IMR-90 (cell line): ENCODE results near the gene CYB5B. TPM values are rescaled to one million over a fixed set of nuclear protein-coding genes. Genes with fewer than 3 reads are reported as not detected.

Source experiments
- ATAC-seq: fragments of 200-7000 bp; cut with Tn5 transposase; 2 replicates; pipeline ENCODE4 v1.9.1; 2020; ENCODE audit warnings: low read depth, mild to moderate bottlenecking, moderate library complexity
- BruUV-seq: library from RNA; stranded (reverse); fragments of 400-500 nt; replicated peaks from 2 replicates; lab custom pipeline; 2021; lab: Mats Ljungman, UMichigan
- CTCF ChIA-PET: fragments of 300-600 bp; formaldehyde crosslinking; extraction: SDS; loops from one replicate; lab custom pipeline; 2021; ENCODE audit warnings: antibody characterized with exemption; lab: Yijun Ruan, JAX
- POLR2A ChIA-PET: fragments of 300-600 bp; sonication (Branson Sonifier 250); formaldehyde crosslinking; loops from one replicate; lab custom pipeline; 2022; ENCODE audit warnings: antibody characterized with exemption; ENCODE audit not compliant: unreplicated experiment; lab: Charles Lee
- DNase-seq: peaks from one replicate; pipeline ENCODE4 v3.0.0; 2013
- H2AFZ ChIP-seq: replicated peaks from 2 replicates; pipeline ENCODE3; 2013; ENCODE audit warnings: low read length, mild to moderate bottlenecking; ENCODE audit not compliant: poor library complexity
- H2AK5ac ChIP-seq: 2 replicates; pipeline ENCODE4 v1.6.1; 2013; ENCODE audit warnings: low read depth, low read length, inconsistent platforms
- H2AK9ac ChIP-seq: replicated peaks from 2 replicates; pipeline ENCODE3; 2013; ENCODE audit warnings: mild to moderate bottlenecking, low read depth, low read length, moderate library complexity; ENCODE audit not compliant: poor library complexity
- H2BK120ac ChIP-seq: 2 replicates; pipeline ENCODE4 v1.6.1; 2013; ENCODE audit warnings: low read depth, low read length, inconsistent platforms
- H2BK15ac ChIP-seq: 3 replicates; pipeline ENCODE4 v1.6.1; 2013; ENCODE audit warnings: low read depth, low read length, inconsistent platforms
- H2BK20ac ChIP-seq: 2 replicates; pipeline ENCODE4 v1.6.1; 2013; ENCODE audit warnings: low read depth, mild to moderate bottlenecking, inconsistent platforms, low read length, moderate library complexity
- H2BK5ac ChIP-seq: 2 replicates; pipeline ENCODE4 v1.6.1; 2013; ENCODE audit warnings: mild to moderate bottlenecking, low read depth, low read length, inconsistent platforms; ENCODE audit not compliant: poor library complexity, severe bottlenecking
- H3K14ac ChIP-seq: replicated peaks from 2 replicates; pipeline ENCODE4 v1.6.1; 2013; ENCODE audit warnings: low read depth, low read length, inconsistent platforms
- H3K18ac ChIP-seq: 2 replicates; pipeline ENCODE4 v1.6.1; 2013; ENCODE audit warnings: low read depth, low read length, control low read depth
- H3K23ac ChIP-seq: 2 replicates; pipeline ENCODE4 v1.6.1; 2013; ENCODE audit warnings: low read depth, low read length, inconsistent platforms
- H3K27ac ChIP-seq: 2 replicates; pipeline ENCODE4 v1.5.1; 2013; ENCODE audit warnings: mild to moderate bottlenecking, control low read depth, low read length; ENCODE audit not compliant: insufficient read depth
- H3K27me3 ChIP-seq: 2 replicates; pipeline ENCODE4 v1.6.1; 2013; ENCODE audit warnings: low read length; ENCODE audit not compliant: control insufficient read depth, insufficient read depth
- H3K36me3 ChIP-seq: 2 replicates; pipeline ENCODE4 v1.6.1; 2013; ENCODE audit warnings: low read length, mixed read lengths; ENCODE audit not compliant: control insufficient read depth, insufficient read depth
- H3K4ac ChIP-seq: 2 replicates; pipeline ENCODE4 v1.6.1; 2013; ENCODE audit warnings: low read depth, low read length, inconsistent platforms
- H3K4me1 ChIP-seq: 2 replicates; pipeline ENCODE4 v1.6.1; 2013; ENCODE audit warnings: low read length, mixed read lengths; ENCODE audit not compliant: control insufficient read depth, insufficient read depth
- H3K4me2 ChIP-seq: 2 replicates; pipeline ENCODE4 v1.6.1; 2013; ENCODE audit warnings: low read depth, mild to moderate bottlenecking, control low read depth, low read length, moderate library complexity
- H3K4me3 ChIP-seq: 2 replicates; pipeline ENCODE4 v1.5.1; 2013; ENCODE audit warnings: low read depth, mild to moderate bottlenecking, control low read depth, low read length, moderate library complexity; ENCODE audit not compliant: insufficient read depth
- H3K56ac ChIP-seq: 2 replicates; pipeline ENCODE4 v1.6.1; 2013; ENCODE audit warnings: low read length, inconsistent platforms; ENCODE audit not compliant: insufficient read depth; ENCODE audit errors: extremely low read depth
- H3K79me1 ChIP-seq, 2 experiments: 2 replicates each; pipeline ENCODE4 v1.6.1; 2013; ENCODE audit warnings: low read length in 2 of 2, inconsistent platforms in 1 of 2, low read depth in 1 of 2
- H3K9ac ChIP-seq: 2 replicates; pipeline ENCODE4 v1.6.1; 2013; ENCODE audit warnings: low read depth, low read length, control low read depth
- H3K9me1 ChIP-seq: 2 replicates; pipeline ENCODE4 v1.6.1; 2013; ENCODE audit warnings: low read length, inconsistent platforms; ENCODE audit not compliant: insufficient read depth
- H3K9me3 ChIP-seq: 2 replicates; pipeline ENCODE4 v1.6.1; 2013; ENCODE audit warnings: low read length; ENCODE audit not compliant: control insufficient read depth, insufficient read depth
- H4K20me1 ChIP-seq: 2 replicates; pipeline ENCODE4 v1.6.1; 2013; ENCODE audit warnings: low read length, inconsistent platforms; ENCODE audit not compliant: insufficient read depth
- H4K5ac ChIP-seq: 2 replicates; pipeline ENCODE4 v1.6.1; 2013; ENCODE audit warnings: mild to moderate bottlenecking, low read depth, low read length, control low read depth
- H4K8ac ChIP-seq, 2 experiments: 2 replicates each; pipeline ENCODE4 v1.6.1; 2013; ENCODE audit warnings: low read depth in 2 of 2, low read length in 2 of 2, control low read depth in 1 of 2, inconsistent platforms in 1 of 2
- H4K91ac ChIP-seq: 2 replicates; pipeline ENCODE4 v1.6.1; 2013; ENCODE audit warnings: low read depth, low read length, inconsistent platforms; ENCODE audit not compliant: insufficient read depth
- BHLHE40 ChIP-seq: fragments of 150-350 bp; IDR thresholded peaks from 2 replicates; pipeline ENCODE4 v1.6.1; 2016; ENCODE audit warnings: mild to moderate bottlenecking, low read depth, low read length
- CEBPB ChIP-seq: IDR thresholded peaks from 2 replicates; pipeline ENCODE4 v1.6.1; 2012; ENCODE audit warnings: low read depth, low read length, improper control_type of control experiment
- CHD1 ChIP-seq: IDR thresholded peaks from 2 replicates; pipeline ENCODE4 v1.6.1; 2012; ENCODE audit warnings: low read depth, low read length, improper control_type of control experiment
- CTCF ChIP-seq: conservative IDR thresholded peaks from 2 replicates; pipeline ENCODE4 v1.5.1; 2012; ENCODE audit warnings: mild to moderate bottlenecking, low read depth, low read length, improper control_type of control experiment
- ELK1 ChIP-seq: fragments of 150-350 bp; IDR thresholded peaks from 2 replicates; pipeline ENCODE4 v1.6.1; 2016; ENCODE audit warnings: low read depth, mild to moderate bottlenecking, low read length, moderate library complexity, borderline replicate concordance
- FOS ChIP-seq: fragments of 150-350 bp; IDR thresholded peaks from 2 replicates; pipeline ENCODE4 v1.6.1; 2016; ENCODE audit warnings: low read depth, low read length
- MAFK ChIP-seq: IDR thresholded peaks from 2 replicates; pipeline ENCODE4 v1.6.1; 2012; ENCODE audit warnings: low read depth, low read length, improper control_type of control experiment
- MAZ ChIP-seq: IDR thresholded peaks from 2 replicates; pipeline ENCODE4 v1.6.1; 2012; ENCODE audit warnings: low read depth, mild to moderate bottlenecking, low read length, improper control_type of control experiment, moderate library complexity, borderline replicate concordance
- MXI1 ChIP-seq: IDR thresholded peaks from 2 replicates; pipeline ENCODE4 v1.6.1; 2012; ENCODE audit warnings: low read depth, mild to moderate bottlenecking, low read length, moderate library complexity, borderline replicate concordance
- NFE2L2 ChIP-seq: fragments of 150-350 bp; IDR thresholded peaks from 2 replicates; pipeline ENCODE4 v1.6.1; 2016; ENCODE audit warnings: low read depth, mild to moderate bottlenecking, low read length
- POLR2A ChIP-seq: IDR thresholded peaks from 2 replicates; pipeline ENCODE4 v1.6.1; 2012; ENCODE audit warnings: mild to moderate bottlenecking, low read depth, low read length
- RAD21 ChIP-seq: IDR thresholded peaks from 2 replicates; pipeline ENCODE4 v1.6.1; 2012; ENCODE audit warnings: low read length, improper control_type of control experiment
- RCOR1 ChIP-seq: IDR thresholded peaks from 2 replicates; pipeline ENCODE4 v1.6.1; 2012; ENCODE audit warnings: mild to moderate bottlenecking, low read length, improper control_type of control experiment; ENCODE audit not compliant: insufficient replicate concordance
- RFX5 ChIP-seq: IDR thresholded peaks from 2 replicates; pipeline ENCODE4 v1.8.0; 2012; ENCODE audit warnings: low read depth, mild to moderate bottlenecking, low read length, moderate library complexity
- SMC3 ChIP-seq: fragments of 150-350 bp; IDR thresholded peaks from 2 replicates; pipeline ENCODE4 v1.6.1; 2016; ENCODE audit warnings: low read depth, mild to moderate bottlenecking, antibody characterized with exemption, low read length, moderate library complexity
- USF2 ChIP-seq: fragments of 150-350 bp; IDR thresholded peaks from 2 replicates; pipeline ENCODE4 v1.6.1; 2017; ENCODE audit warnings: mild to moderate bottlenecking, antibody characterized with exemption, low read length, low read depth
- WGBS, 2 experiments: methylation state at CpG; one replicate each; pipeline versions ENCODE4 v1.1.5 to v1.1.7; 2013; ENCODE audit warnings: missing lambda C conversion rate in 2 of 2; ENCODE audit not compliant: insufficient read length in 1 of 2; ENCODE audit errors: extremely low coverage in 2 of 2; 5-methylcytosine and 5-hydroxymethylcytosine counted together
- dilution Hi-C: fragments of 300-500 bp; cut with HindIII; formaldehyde crosslinking; loops from one replicate; pipeline ENCODE4 v1.14.3; 2018; ENCODE audit warnings: low sequenced_read_pairs; ENCODE audit not compliant: unreplicated experiment
- in situ Hi-C: fragments of 300-500 bp; cut with MboI; formaldehyde crosslinking; loops from 3 replicates; pipeline ENCODE4 v1.14.3; 2019; ENCODE audit warnings: low sequenced_read_pairs, inconsistent platforms, mixed read lengths
- intact Hi-C: fragments of 100-400 bp; cut with micrococcal nuclease; formaldehyde crosslinking; loops from 2 replicates; pipeline ENCODE4 v1.10.0; 2022
- polyA plus RNA-seq, 3 experiments: library from polyadenylated mRNA; depleted of rRNA; stranded (reverse); fragments of >200 nt; gene quantifications; 2 replicates each; pipeline ENCODE4 v1.2.3, GENCODE V29; 2012; ENCODE audit warnings: low replicate concordance in 1 of 3
- total RNA-seq: library from RNA; depleted of rRNA; stranded (reverse); fragments of >200 nt; gene quantifications from 2 replicates; pipeline ENCODE4 v1.2.3, GENCODE V29; 2012

Gene CYB5B
- total and polyA plus RNA-seq, 2 of the 4 experiments (the other 2 are of a cell fraction): 100 to 102 TPM

GRCh38 chr16:69378036-69378435 lies 46.4 kb upstream of the CYB5B start:
- H2BK20ac ChIP-seq: no peak overlapping the region
- intact Hi-C loops (no loop called here), dilution Hi-C loops (no loop called here), in situ Hi-C loops (no loop called here)
- H3K23ac ChIP-seq: no peak overlapping the region
- CTCF ChIA-PET: no interaction called here
- peaks cover 31 to 42% of the 10 kb centered on the region in 2 experiments for H3K79me1 ChIP-seq
- no peak overlapping the region for H2AFZ ChIP-seq
- no peak overlapping the region for H3K4ac ChIP-seq
- H2AK9ac ChIP-seq: no peak overlapping the region
- no peaks in the 10 kb centered on the region for H3K4me1 ChIP-seq
- peaks cover 20% of the 10 kb centered on the region for H3K36me3 ChIP-seq
- no peak overlapping the region for H3K4me3 ChIP-seq
- H3K18ac ChIP-seq: no peak overlapping the region
- no peak overlapping the region for H2BK15ac ChIP-seq
- H2BK5ac ChIP-seq: no peak overlapping the region
- H4K5ac ChIP-seq: no peak overlapping the region
- no peak overlapping the region for H4K8ac ChIP-seq
- H3K9me3 ChIP-seq: no peaks in the 10 kb centered on the region
- no peak overlapping the region for H3K4me2 ChIP-seq
- H3K27me3 ChIP-seq: no peaks in the 10 kb centered on the region
- H3K9me1 ChIP-seq: peaks cover 2% of the 10 kb centered on the region
- ATAC-seq: no peak
- no peak for DNase-seq
- no peak overlapping the region for H3K27ac ChIP-seq
- no peak overlapping the region for H2BK120ac ChIP-seq
- no peak overlapping the region for H2AK5ac ChIP-seq
- WGBS, 2 experiments: 100% methylated on average over 1 of the region's 1 CpG; no CpG with 5 or more reads in 1 of the 2 experiments
- no peak overlapping the region for H3K56ac ChIP-seq
- H4K20me1 ChIP-seq: 0 out of 2 replicates have a peak, but pooled peaks cover 5% of the 10 kb centered on the region
- no peak overlapping the region for H3K9ac ChIP-seq
- POLR2A ChIA-PET: interaction anchor here (0.5 to 0.6 kb wide), 2 partner anchors 17 to 286 kb away, joined by 3 to 4 read pairs; no protein-coding TSS in a partner anchor
- no TSS peak for BruUV-seq
- TF ChIP-seq CEBPB (no peak), SMC3 (no peak), RFX5 (no peak), ELK1 (no peak), MXI1 (no peak), MAFK (no peak), BHLHE40 (no peak), CTCF (no peak), FOS (no peak), CHD1 (no peak), RCOR1 (no peak), RAD21 (no peak), MAZ (no peak), USF2 (no peak), NFE2L2 (no peak), POLR2A (no peak)
- no peak overlapping the region for H4K91ac ChIP-seq
- no peak overlapping the region for H3K14ac ChIP-seq
